Sciatic nerve (tissue), 1 donor: Measurements from ENCODE around the gene PJVK. TPM values are rescaled to one million over a fixed set of nuclear protein-coding genes. Genes with fewer than 3 reads are reported as not detected.

Source experiments
- total RNA-seq: library from RNA; stranded (reverse); fragmentation: NEBNext Ultra II Directional; extraction: Animal tissue kit (Norgen Biotek cat#: 25700); gene quantifications from one replicate; pipeline ENCODE4 v1.2.1, GENCODE V29; 2021
- donor health status: DM: no; HTN: no; CAD: no.

The PJVK gene
- total RNA-seq, 1 donor from 2014 or later = 7.2 TPM

Other genes starting within 250 kb of the PJVK start
- gene PRKRA, start 203 bp upstream of the PJVK start, total RNA-seq = 45.4 TPM
- 25.3 TPM for gene FKBP7, start 27.2 kb downstream of the PJVK start, total RNA-seq
- 34.1 TPM for gene PLEKHA3, start 29.1 kb downstream of the PJVK start, total RNA-seq